ENCODE measurements around the gene TIGD6. TPM values are rescaled to one million over a fixed set of nuclear protein-coding genes. Genes with fewer than 3 reads are reported as not detected.

Gene TIGD6
- total and polyA plus RNA-seq, 2 of the 4 experiments (the other 2 are of a cell fraction): 5.8 to 6.6 TPM

GRCh38 chr5:150021491-150022157 is 21.2 kb upstream of the TIGD6 start (continued):
- no peak for TF ChIP-seq MXI1 (IDR thresholded peaks at IDR 0.05; ENCODE audit: borderline replicate concordance, low read depth, low read length)

DNA sequence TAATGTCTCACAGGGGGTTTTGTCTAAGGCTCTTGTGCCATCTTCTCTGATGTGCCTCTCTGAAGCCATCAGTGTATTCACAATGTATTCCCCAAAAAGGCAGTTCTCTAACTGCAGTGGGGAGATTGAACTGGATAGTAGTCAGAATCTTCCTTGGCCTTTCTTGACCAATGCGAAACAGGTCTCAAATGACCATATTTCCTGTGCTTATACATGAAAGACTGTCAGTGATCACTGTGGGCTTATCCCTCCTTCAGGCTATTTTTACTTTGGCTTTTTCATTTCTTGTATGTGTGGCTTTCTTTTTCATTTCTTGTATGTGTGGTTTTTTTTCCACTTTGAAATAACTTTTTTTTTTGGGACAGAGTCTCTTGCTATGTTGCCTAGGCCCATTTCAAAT is 19.8 kb upstream of the TIGD6 start:
- in situ Hi-C loops (cut with MboI; ENCODE audit: low sequenced_read_pairs) (no loop called here), dilution Hi-C loops (cut with HindIII; ENCODE audit: low sequenced_read_pairs, unreplicated experiment) (no loop called here), intact Hi-C loops (cut with micrococcal nuclease) (no loop called here)
- Histone ChIP-seq H4K5ac (ENCODE audit: low read depth, low read length) (no peak overlapping the region), H3K36me3 (ENCODE audit: control insufficient read depth, insufficient read depth, low read length) (peaks cover 30% of the 10 kb centered on the region), H2AK5ac (ENCODE audit: low read depth, low read length) (no peak overlapping the region), H3K27me3 (ENCODE audit: control insufficient read depth, insufficient read depth, low read length) (no peaks in the 10 kb centered on the region), H3K9me1 (ENCODE audit: insufficient read depth, low read length) (peaks cover 10% of the 10 kb centered on the region), H2AK9ac (replicated peaks; ENCODE audit: low read depth, low read length, poor library complexity) (no peak overlapping the region), H2BK20ac (ENCODE audit: low read depth, low read length) (no peak overlapping the region), H3K4me3 (ENCODE audit: insufficient read depth, low read depth, low read length) (no peak overlapping the region), H3K27ac (ENCODE audit: insufficient read depth, low read length) (no peak overlapping the region), H4K91ac (ENCODE audit: insufficient read depth, low read depth, low read length) (no peak overlapping the region), H3K14ac (replicated peaks; ENCODE audit: low read depth, low read length) (no peak overlapping the region), H3K4me1 (ENCODE audit: control insufficient read depth, insufficient read depth, low read length) (peaks cover 12% of the 10 kb centered on the region), H3K23ac (ENCODE audit: low read depth, low read length) (no peak overlapping the region), H4K20me1 (ENCODE audit: insufficient read depth, low read length) (peaks cover 3% of the 10 kb centered on the region; the same call in 1 of the 2 replicates), H3K4me2 (ENCODE audit: low read depth, low read length) (no peak overlapping the region), H3K9ac (ENCODE audit: low read depth, low read length) (no peak overlapping the region), H4K8ac (ENCODE audit: low read depth in 2 of 2, low read length in 2 of 2) (no peak overlapping the region), H2BK120ac (ENCODE audit: low read depth, low read length) (no peak overlapping the region), H3K9me3 (ENCODE audit: control insufficient read depth, insufficient read depth, low read length) (peaks cover 7% of the 10 kb centered on the region), H3K79me1 (ENCODE audit: low read depth in 1 of 2, low read length in 2 of 2) (peaks cover 32 to 54% of the 10 kb centered on the region in 2 experiments), H2BK15ac (ENCODE audit: low read depth, low read length) (no peak overlapping the region), H3K56ac (ENCODE audit: extremely low read depth, insufficient read depth, low read length) (no peak overlapping the region), H3K18ac (ENCODE audit: low read depth, low read length) (no peak overlapping the region), H3K4ac (ENCODE audit: low read depth, low read length) (no peak overlapping the region), H2AFZ (replicated peaks; ENCODE audit: low read length, poor library complexity) (no peak overlapping the region), H2BK5ac (ENCODE audit: low read depth, low read length, poor library complexity, severe bottlenecking) (no peak overlapping the region)
- ChIA-PET CTCF (interaction anchor here (0.6 to 1.5 kb wide), 2 partner anchors 10 to 67 kb away, joined by 5 to 9 read pairs; no protein-coding TSS in a partner anchor), POLR2A (ENCODE audit: unreplicated experiment) (no interaction called here)
- BruUV-seq (replicated peaks): no TSS peak
- no CpG with 5 or more reads among the region's 1 CpG for WGBS, 2 experiments (ENCODE audit: extremely low coverage in 2 of 2, insufficient read length in 1 of 2)
- DNase-seq (no peak), ATAC-seq (ENCODE audit: low read depth) (no peak)
- TF ChIP-seq RCOR1 (IDR thresholded peaks at IDR 0.05; ENCODE audit: insufficient replicate concordance, low read length) (no peak), MAFK (IDR thresholded peaks at IDR 0.05; ENCODE audit: low read depth, low read length) (no peak), ELK1 (IDR thresholded peaks at IDR 0.05; ENCODE audit: borderline replicate concordance, low read depth, low read length) (no peak), POLR2A (IDR thresholded peaks at IDR 0.05; ENCODE audit: low read depth, low read length) (no peak), BHLHE40 (IDR thresholded peaks at IDR 0.05; ENCODE audit: low read depth, low read length) (no peak), MXI1 (IDR thresholded peaks at IDR 0.05; ENCODE audit: borderline replicate concordance, low read depth, low read length) (no peak), MAZ (IDR thresholded peaks at IDR 0.05; ENCODE audit: borderline replicate concordance, low read depth, low read length) (no peak), FOS (IDR thresholded peaks at IDR 0.05; ENCODE audit: low read depth, low read length) (no peak), RAD21 (IDR thresholded peaks at IDR 0.05; ENCODE audit: low read length) (no peak)
- TF ChIP-seq, protein P1, sequence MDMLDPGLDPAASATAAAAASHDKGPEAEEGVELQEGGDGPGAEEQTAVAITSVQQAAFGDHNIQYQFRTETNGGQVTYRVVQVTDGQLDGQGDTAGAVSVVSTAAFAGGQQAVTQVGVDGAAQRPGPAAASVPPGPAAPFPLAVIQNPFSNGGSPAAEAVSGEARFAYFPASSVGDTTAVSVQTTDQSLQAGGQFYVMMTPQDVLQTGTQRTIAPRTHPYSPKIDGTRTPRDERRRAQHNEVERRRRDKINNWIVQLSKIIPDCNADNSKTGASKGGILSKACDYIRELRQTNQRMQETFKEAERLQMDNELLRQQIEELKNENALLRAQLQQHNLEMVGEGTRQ (IDR thresholded peaks at IDR 0.05; ENCODE audit: low read depth, low read length): no peak
- TF ChIP-seq, protein P2, sequence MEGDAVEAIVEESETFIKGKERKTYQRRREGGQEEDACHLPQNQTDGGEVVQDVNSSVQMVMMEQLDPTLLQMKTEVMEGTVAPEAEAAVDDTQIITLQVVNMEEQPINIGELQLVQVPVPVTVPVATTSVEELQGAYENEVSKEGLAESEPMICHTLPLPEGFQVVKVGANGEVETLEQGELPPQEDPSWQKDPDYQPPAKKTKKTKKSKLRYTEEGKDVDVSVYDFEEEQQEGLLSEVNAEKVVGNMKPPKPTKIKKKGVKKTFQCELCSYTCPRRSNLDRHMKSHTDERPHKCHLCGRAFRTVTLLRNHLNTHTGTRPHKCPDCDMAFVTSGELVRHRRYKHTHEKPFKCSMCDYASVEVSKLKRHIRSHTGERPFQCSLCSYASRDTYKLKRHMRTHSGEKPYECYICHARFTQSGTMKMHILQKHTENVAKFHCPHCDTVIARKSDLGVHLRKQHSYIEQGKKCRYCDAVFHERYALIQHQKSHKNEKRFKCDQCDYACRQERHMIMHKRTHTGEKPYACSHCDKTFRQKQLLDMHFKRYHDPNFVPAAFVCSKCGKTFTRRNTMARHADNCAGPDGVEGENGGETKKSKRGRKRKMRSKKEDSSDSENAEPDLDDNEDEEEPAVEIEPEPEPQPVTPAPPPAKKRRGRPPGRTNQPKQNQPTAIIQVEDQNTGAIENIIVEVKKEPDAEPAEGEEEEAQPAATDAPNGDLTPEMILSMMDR (conservative IDR thresholded peaks at IDR 0.05; ENCODE audit: low read depth, low read length): no peak
